Thyroid gland (tissue), 4 donors: ENCODE measurements around the gene LRRC7. TPM values are rescaled to one million over a fixed set of nuclear protein-coding genes. Genes with fewer than 3 reads are reported as not detected.

ENCODE experiments used
- DNase-seq, 2 donors: peaks; one replicate each; pipeline ENCODE4 v3.0.0-alpha.2; 2019
- H3K27ac ChIP-seq, 3 donors: fragments of 200-600 bp; sonication (generic); 1 replicate in 2 of 3; 2 replicates in 1 of 3; pipeline ENCODE4 v1.5.1; 2016 to 2019; ENCODE audit warnings: mild to moderate bottlenecking in 1 of 3, moderate library complexity in 1 of 3
- H3K27me3 ChIP-seq: fragments of 200-600 bp; sonication (generic); one replicate; pipeline ENCODE4 v1.5.1; 2019
- H3K36me3 ChIP-seq, 2 donors: fragments of 200-600 bp; sonication (generic); one replicate each; pipeline ENCODE4 v1.5.1; 2016 to 2019
- H3K4me1 ChIP-seq, 2 donors: fragments of 200-600 bp; sonication (generic); one replicate each; pipeline ENCODE4 v1.5.1; 2017 to 2019
- H3K4me3 ChIP-seq, 3 donors: fragments of 200-600 bp; sonication (generic); replicated peaks in 1 of 3; 1 replicate in 2 of 3; 2 replicates in 1 of 3; pipeline ENCODE4 v1.5.1; 2016; ENCODE audit warnings: mild to moderate bottlenecking in 1 of 3
- H3K9me3 ChIP-seq: fragments of 200-600 bp; sonication (generic); one replicate; pipeline ENCODE4 v1.5.1; 2017
- POLR2A ChIP-seq, 2 donors: fragments of 450-650 bp; IDR thresholded peaks; one replicate each; pipeline ENCODE4 v1.6.1; 2017; ENCODE audit warnings: antibody characterized with exemption in 2 of 2, mild to moderate bottlenecking in 2 of 2, moderate library complexity in 1 of 2
- WGBS, 2 donors: methylation state at CpG; one replicate each; pipeline ENCODE4 v1.1.5; 2017; 5-methylcytosine and 5-hydroxymethylcytosine counted together
- intact Hi-C: fragments of 100-400 bp; cut with DNase I; formaldehyde crosslinking; loops from one replicate; pipeline ENCODE4 v1.15.1; 2023
- total RNA-seq, 4 donors: library from RNA; depleted of rRNA; stranded (reverse); fragments of >200 nt; gene quantifications; one replicate each; pipeline ENCODE4 v1.2.3, GENCODE V29; 2016
- TF ChIP-seq, protein P1 (sequence below), 6 experiments: fragments of 200-600 bp in 3 of 6; fragments of 450-650 bp in 3 of 6; sonication (generic) in 3 of 6; IDR thresholded peaks; one replicate each; pipeline ENCODE4 v1.5.1; 2016 to 2019; ENCODE audit warnings: antibody characterized with exemption in 6 of 6, mild to moderate bottlenecking in 2 of 6, inconsistent platforms in 1 of 6, moderate library complexity in 1 of 6

LRRC7 gene
- total RNA-seq, 4 donors from 2014 or later, result 7.9 to 31.7 (median 18.7) TPM

GRCh38 chr1:69661686-69662085 is 94.0 kb downstream of the LRRC7 start:
- Histone ChIP-seq H3K27ac (peak overlapping the region in 1 of 3 donors; percentile 20), H3K4me1 (peaks cover 3 to 15% of the 10 kb centered on the region in 2 donors), H3K4me3 (no peak overlapping the region), H3K27me3 (no peaks in the 10 kb centered on the region), H3K9me3 (no peaks in the 10 kb centered on the region), H3K36me3 (no peaks in the 10 kb centered on the region)
- 59 to 77% methylated on average over 1 of the region's 1 CpG for WGBS, 2 donors
- no peak for DNase-seq
- TF ChIP-seq, protein P1, sequence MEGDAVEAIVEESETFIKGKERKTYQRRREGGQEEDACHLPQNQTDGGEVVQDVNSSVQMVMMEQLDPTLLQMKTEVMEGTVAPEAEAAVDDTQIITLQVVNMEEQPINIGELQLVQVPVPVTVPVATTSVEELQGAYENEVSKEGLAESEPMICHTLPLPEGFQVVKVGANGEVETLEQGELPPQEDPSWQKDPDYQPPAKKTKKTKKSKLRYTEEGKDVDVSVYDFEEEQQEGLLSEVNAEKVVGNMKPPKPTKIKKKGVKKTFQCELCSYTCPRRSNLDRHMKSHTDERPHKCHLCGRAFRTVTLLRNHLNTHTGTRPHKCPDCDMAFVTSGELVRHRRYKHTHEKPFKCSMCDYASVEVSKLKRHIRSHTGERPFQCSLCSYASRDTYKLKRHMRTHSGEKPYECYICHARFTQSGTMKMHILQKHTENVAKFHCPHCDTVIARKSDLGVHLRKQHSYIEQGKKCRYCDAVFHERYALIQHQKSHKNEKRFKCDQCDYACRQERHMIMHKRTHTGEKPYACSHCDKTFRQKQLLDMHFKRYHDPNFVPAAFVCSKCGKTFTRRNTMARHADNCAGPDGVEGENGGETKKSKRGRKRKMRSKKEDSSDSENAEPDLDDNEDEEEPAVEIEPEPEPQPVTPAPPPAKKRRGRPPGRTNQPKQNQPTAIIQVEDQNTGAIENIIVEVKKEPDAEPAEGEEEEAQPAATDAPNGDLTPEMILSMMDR (IDR thresholded peaks at IDR 0.05), result no peak
- no peak for TF ChIP-seq POLR2A (IDR thresholded peaks at IDR 0.05)
- intact Hi-C loops, result no loop called here

- intact Hi-C loops, result no loop called here
- no peak for TF ChIP-seq POLR2A (IDR thresholded peaks at IDR 0.05)
- TF ChIP-seq, protein P1 (IDR thresholded peaks at IDR 0.05), result no peak
- 85 to 86% methylated on average over 2 of the region's 2 CpGs for WGBS, 2 donors
- Histone ChIP-seq H3K4me3 (no peak overlapping the region), H3K27me3 (no peaks in the 10 kb centered on the region), H3K27ac (peak overlapping the region in 1 of 3 donors; percentile 20), H3K9me3 (no peaks in the 10 kb centered on the region), H3K36me3 (no peaks in the 10 kb centered on the region), H3K4me1 (peaks cover 3 to 15% of the 10 kb centered on the region in 2 donors)
- no peak for DNase-seq
Measured at GRCh38 chr1:69662321-69662720, 94.6 kb downstream of the LRRC7 start.

- no peak for TF ChIP-seq POLR2A (IDR thresholded peaks at IDR 0.05)
- TF ChIP-seq, protein P1 (IDR thresholded peaks at IDR 0.05), result no peak
- H3K27ac ChIP-seq, result no peak overlapping the region
- no peaks in the 10 kb centered on the region for H3K9me3 ChIP-seq
- intact Hi-C loops, result no loop called here
- H3K4me3 ChIP-seq, result no peak overlapping the region
- DNase-seq, result peak; percentile 17 to 56
- no peaks in the 10 kb centered on the region for H3K36me3 ChIP-seq
- H3K27me3 ChIP-seq, result no peaks in the 10 kb centered on the region
- 71% methylated on average over 5 to 7 of the region's 7 CpGs for WGBS, 2 donors
- H3K4me1 ChIP-seq, result peaks cover 0 to 12% of the 10 kb centered on the region in 2 donors
Measured at GRCh38 chr1:69671363-69672010, 103.8 kb downstream of the LRRC7 start.

GRCh38 chr1:69673321-69673720 is 105.6 kb downstream of the LRRC7 start:
- intact Hi-C loops, result no loop called here
- WGBS, 2 donors, result 22 to 40% methylated on average over 1 of the region's 1 CpG
- Histone ChIP-seq H3K27ac (no peak overlapping the region), H3K27me3 (no peaks in the 10 kb centered on the region), H3K4me3 (no peak overlapping the region), H3K9me3 (no peaks in the 10 kb centered on the region), H3K4me1 (peaks cover 0 to 12% of the 10 kb centered on the region in 2 donors), H3K36me3 (no peaks in the 10 kb centered on the region)
- peak; percentile 76 to 78 for DNase-seq
- no peak for TF ChIP-seq POLR2A (IDR thresholded peaks at IDR 0.05)
- TF ChIP-seq, protein P1 (IDR thresholded peaks at IDR 0.05), result no peak

GRCh38 chr1:69679965-69680364 is 112.2 kb downstream of the LRRC7 start:
- Histone ChIP-seq H3K36me3 (no peaks in the 10 kb centered on the region), H3K4me3 (no peak overlapping the region), H3K27ac (no peak overlapping the region), H3K4me1 (no peaks in the 10 kb centered on the region), H3K27me3 (no peaks in the 10 kb centered on the region), H3K9me3 (no peaks in the 10 kb centered on the region)
- TF ChIP-seq POLR2A (IDR thresholded peaks at IDR 0.05), result no peak
- TF ChIP-seq, protein P1 (IDR thresholded peaks at IDR 0.05), result no peak
- 94 to 97% methylated on average over 2 of the region's 2 CpGs for WGBS, 2 donors
- intact Hi-C loops, result no loop called here
- no peak for DNase-seq
